AG08395 (cell line): ENCODE measurements around the gene NLRP7.

ENCODE experiments used
- DNase-seq: peaks from one replicate; pipeline ENCODE4 v3.0.0; 2012; ENCODE audit warnings: mixed read lengths, low spot score

The NLRP7 gene

GRCh38 chr19:54873990-54874389, 73.3 kb downstream of the NLRP7 start, which contains the start of gene FCAR:
Gene FCAR, plus strand, starts transcription at chr19:54874235. Its CDS starts 55 bp downstream, at chr19:54874290.
- no peak for DNase-seq
